Progenitor cell of endocrine pancreas (in vitro differentiated cells): ENCODE data around the gene SPATA16. TPM values are rescaled to one million over a fixed set of nuclear protein-coding genes. Genes with fewer than 3 reads are reported as not detected.
"Not testable (repeated sequence)": the region's sequence is repeated elsewhere in the genome, so short reads cannot be mapped to it uniquely, and the experiment has no call there.

ENCODE experiments used
- DNase-seq: peaks from one replicate; pipeline ENCODE4 v3.0.0; 2021; ENCODE audit warnings: low spot score; ENCODE audit not compliant: unreplicated experiment
- H3K27ac Mint-ChIP-seq: 2 replicates; pipeline ENCODE4 v1.8.0; 2021; ENCODE audit warnings: mild to moderate bottlenecking, moderate library complexity, mixed read lengths
- H3K27me3 Mint-ChIP-seq: 2 replicates; pipeline ENCODE4 v1.8.0; 2021; ENCODE audit warnings: mixed read lengths
- H3K36me3 Mint-ChIP-seq: 2 replicates; pipeline ENCODE4 v1.8.0; 2022; ENCODE audit warnings: mixed read lengths; ENCODE audit not compliant: insufficient read depth
- H3K4me1 Mint-ChIP-seq: 2 replicates; pipeline ENCODE4 v1.8.0; 2021; ENCODE audit warnings: low read depth, mixed read lengths
- H3K4me3 Mint-ChIP-seq: 2 replicates; pipeline ENCODE4 v1.8.0; 2021; ENCODE audit warnings: low read depth, mild to moderate bottlenecking, moderate library complexity, mixed read lengths
- H3K9me3 Mint-ChIP-seq: 2 replicates; pipeline ENCODE4 v1.8.0; 2021; ENCODE audit warnings: low read depth, mixed read lengths
- total RNA-seq: library from RNA; stranded (reverse); gene quantifications from 2 replicates; pipeline ENCODE4 v1.2.1, GENCODE V29; 2021
- TF ChIP-seq, protein P1 (sequence below): fragments of 200-600 bp; sonication (generic); IDR thresholded peaks from one replicate; pipeline ENCODE4 v1.5.0; 2021; ENCODE audit warnings: antibody characterized with exemption, mild to moderate bottlenecking; ENCODE audit not compliant: unreplicated experiment

SPATA16 gene
- total RNA-seq, 1 donor from 2014 or later, result 0.43 TPM

- Mint-ChIP-seq H3K36me3 (peaks cover 5% of the 10 kb centered on the region), H3K4me1 (peaks cover 5% of the 10 kb centered on the region), H3K27me3 (no peaks in the 10 kb centered on the region), H3K4me3 (no peak overlapping the region), H3K9me3 (no peaks in the 10 kb centered on the region), H3K27ac (no peak overlapping the region)
- TF ChIP-seq, protein P1, sequence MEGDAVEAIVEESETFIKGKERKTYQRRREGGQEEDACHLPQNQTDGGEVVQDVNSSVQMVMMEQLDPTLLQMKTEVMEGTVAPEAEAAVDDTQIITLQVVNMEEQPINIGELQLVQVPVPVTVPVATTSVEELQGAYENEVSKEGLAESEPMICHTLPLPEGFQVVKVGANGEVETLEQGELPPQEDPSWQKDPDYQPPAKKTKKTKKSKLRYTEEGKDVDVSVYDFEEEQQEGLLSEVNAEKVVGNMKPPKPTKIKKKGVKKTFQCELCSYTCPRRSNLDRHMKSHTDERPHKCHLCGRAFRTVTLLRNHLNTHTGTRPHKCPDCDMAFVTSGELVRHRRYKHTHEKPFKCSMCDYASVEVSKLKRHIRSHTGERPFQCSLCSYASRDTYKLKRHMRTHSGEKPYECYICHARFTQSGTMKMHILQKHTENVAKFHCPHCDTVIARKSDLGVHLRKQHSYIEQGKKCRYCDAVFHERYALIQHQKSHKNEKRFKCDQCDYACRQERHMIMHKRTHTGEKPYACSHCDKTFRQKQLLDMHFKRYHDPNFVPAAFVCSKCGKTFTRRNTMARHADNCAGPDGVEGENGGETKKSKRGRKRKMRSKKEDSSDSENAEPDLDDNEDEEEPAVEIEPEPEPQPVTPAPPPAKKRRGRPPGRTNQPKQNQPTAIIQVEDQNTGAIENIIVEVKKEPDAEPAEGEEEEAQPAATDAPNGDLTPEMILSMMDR, result no peak
- no peak for DNase-seq
These were observed 172.4 kb downstream of the SPATA16 start for GRCh38 chr3:172968646-172969045.

DNA sequence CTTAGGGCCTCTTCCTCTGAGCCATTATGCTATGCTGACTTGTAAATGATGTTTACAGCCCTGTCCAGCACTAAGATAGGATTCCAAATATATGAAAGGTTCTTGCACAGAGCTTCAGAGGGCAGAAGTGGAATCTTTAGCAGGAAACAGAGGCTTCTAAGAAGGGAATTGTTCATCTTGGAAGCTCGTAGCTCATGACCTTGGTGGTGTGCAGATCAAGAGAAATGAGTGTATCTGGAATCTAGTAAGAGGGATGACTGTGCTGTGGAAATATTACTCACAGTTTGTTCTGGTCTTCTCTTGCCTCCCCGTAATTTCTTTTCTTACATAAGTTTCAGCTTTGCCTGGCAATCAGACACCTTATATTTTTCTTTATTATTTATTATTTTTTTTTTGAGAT, 175.8 kb downstream of the SPATA16 start:
- TF ChIP-seq, protein P1, result no peak
- DNase-seq, result no peak
- Mint-ChIP-seq H3K27ac (no peak overlapping the region), H3K4me1 (peaks cover 6% of the 10 kb centered on the region), H3K4me3 (no peak overlapping the region), H3K36me3 (peaks cover 5% of the 10 kb centered on the region), H3K9me3 (no peaks in the 10 kb centered on the region), H3K27me3 (no peaks in the 10 kb centered on the region)

GRCh38 chr3:172960626-172961182, 180.3 kb downstream of the SPATA16 start:
- DNase-seq, H3K4me1 Mint-ChIP-seq, H3K27me3 Mint-ChIP-seq, H3K27ac Mint-ChIP-seq, H3K36me3 Mint-ChIP-seq, H3K9me3 Mint-ChIP-seq, H3K4me3 Mint-ChIP-seq: not testable (repeated sequence)

- Mint-ChIP-seq H3K9me3 (no peaks in the 10 kb centered on the region), H3K4me3 (no peak overlapping the region), H3K4me1 (peaks cover 1% of the 10 kb centered on the region), H3K27me3 (no peaks in the 10 kb centered on the region), H3K27ac (no peak overlapping the region), H3K36me3 (no peaks in the 10 kb centered on the region)
- TF ChIP-seq, protein P1, result no peak
- no peak for DNase-seq
These were observed 182.5 kb downstream of the SPATA16 start for GRCh38 chr3:172958565-172958964.

DNA sequence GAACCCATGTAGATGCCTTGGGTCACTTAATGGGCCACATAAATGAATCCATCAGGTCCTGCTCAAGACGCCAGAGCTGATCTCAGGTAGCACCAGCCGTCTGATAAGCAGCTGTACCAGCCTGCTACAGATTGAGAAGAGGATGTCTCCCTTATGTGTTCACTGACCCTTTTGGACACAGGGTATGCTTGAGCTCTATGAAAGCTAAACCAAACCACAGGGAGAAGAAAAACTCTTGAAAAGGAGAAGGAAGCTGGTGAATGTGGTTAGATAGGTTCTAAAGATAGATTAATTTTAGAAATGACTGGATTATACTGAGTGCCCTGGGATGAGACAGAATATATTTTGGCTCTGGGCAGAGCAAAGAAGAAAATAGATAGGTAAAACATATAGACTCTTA, 187.5 kb downstream of the SPATA16 start:
- Mint-ChIP-seq H3K36me3 (peaks cover 1% of the 10 kb centered on the region), H3K4me1 (no peaks in the 10 kb centered on the region), H3K27ac (no peak overlapping the region), H3K4me3 (no peak overlapping the region), H3K27me3 (no peaks in the 10 kb centered on the region), H3K9me3 (no peaks in the 10 kb centered on the region)
- TF ChIP-seq, protein P1, result no peak
- DNase-seq, result no peak

GRCh38 chr3:172951511-172951910, 189.5 kb downstream of the SPATA16 start:
- TF ChIP-seq, protein P1, result no peak
- no peaks in the 10 kb centered on the region for H3K4me1 Mint-ChIP-seq
- H3K4me3 Mint-ChIP-seq, result no peak overlapping the region
- H3K36me3 Mint-ChIP-seq, result peaks cover 3% of the 10 kb centered on the region
- peaks cover 4% of the 10 kb centered on the region for H3K9me3 Mint-ChIP-seq
- no peak for DNase-seq
- no peak overlapping the region for H3K27ac Mint-ChIP-seq
- no peaks in the 10 kb centered on the region for H3K27me3 Mint-ChIP-seq
